H1 (cell line): ENCODE data around the gene NSL1.

Experiments
- POLR2A ChIP-seq, 2 experiments: IDR thresholded peaks; 1 replicate in 1 of 2; 2 replicates in 1 of 2; pipeline ENCODE4 v1.6.1; 2011; ENCODE audit warnings: low read depth in 2 of 2, low read length in 2 of 2, mild to moderate bottlenecking in 2 of 2; ENCODE audit errors: control extremely low read depth in 1 of 2
- POLR2AphosphoS5 ChIP-seq: IDR thresholded peaks from 2 replicates; pipeline ENCODE4 v1.6.1; 2011; ENCODE audit warnings: low read depth, low read length
- RAD21 ChIP-seq, 2 experiments: IDR thresholded peaks in 1 of 2; conservative IDR thresholded peaks in 1 of 2; 2 replicates each; pipeline ENCODE4 v1.6.1; 2011; ENCODE audit warnings: low read depth in 2 of 2, low read length in 2 of 2, improper control_type of control experiment in 1 of 2, inconsistent platforms in 1 of 2, mild to moderate bottlenecking in 1 of 2, moderate library complexity in 1 of 2
- SP2 ChIP-seq: IDR thresholded peaks from 2 replicates; pipeline ENCODE4 v1.6.1; 2012; ENCODE audit warnings: mild to moderate bottlenecking, low read length, inconsistent platforms

DNA sequence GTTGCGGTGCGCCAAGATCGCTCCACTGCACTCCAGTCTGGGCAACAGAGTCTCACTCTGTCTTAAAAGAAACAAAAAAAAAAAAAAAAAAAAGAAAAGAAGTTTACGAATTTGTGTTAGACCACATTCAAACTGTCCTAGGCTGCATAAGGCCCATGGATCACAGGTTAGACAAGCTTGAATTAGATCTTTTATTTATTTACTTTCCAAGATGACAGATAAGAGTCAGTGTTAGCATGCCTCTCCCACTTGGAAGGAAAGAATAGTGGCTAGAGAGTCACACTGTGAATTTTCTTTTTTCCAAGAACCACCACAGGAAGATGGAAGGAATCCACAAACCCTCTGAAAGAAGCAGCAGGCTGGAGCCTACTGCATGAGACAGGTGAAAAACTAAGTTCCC lies 29.3 kb downstream of the NSL1 start:
- no peak for TF ChIP-seq POLR2AphosphoS5
- TF ChIP-seq RAD21 (IDR thresholded peaks at IDR 0.05 in 1 of 2, conservative IDR thresholded peaks at IDR 0.05 in 1 of 2; ENCODE audit: low read depth in 2 of 2, low read length in 2 of 2), result no peak
- TF ChIP-seq POLR2A (IDR thresholded peaks at IDR 0.05; ENCODE audit: control extremely low read depth in 1 of 2, low read depth in 2 of 2, low read length in 2 of 2), result no peak
- no peak for TF ChIP-seq SP2
